ENCODE data around the gene CEP57. TPM values are rescaled to one million over a fixed set of nuclear protein-coding genes. Genes with fewer than 3 reads are reported as not detected.

Gene CEP57
- total RNA-seq, 1 experiment from 2014 or later, result 58.0 TPM

DNA sequence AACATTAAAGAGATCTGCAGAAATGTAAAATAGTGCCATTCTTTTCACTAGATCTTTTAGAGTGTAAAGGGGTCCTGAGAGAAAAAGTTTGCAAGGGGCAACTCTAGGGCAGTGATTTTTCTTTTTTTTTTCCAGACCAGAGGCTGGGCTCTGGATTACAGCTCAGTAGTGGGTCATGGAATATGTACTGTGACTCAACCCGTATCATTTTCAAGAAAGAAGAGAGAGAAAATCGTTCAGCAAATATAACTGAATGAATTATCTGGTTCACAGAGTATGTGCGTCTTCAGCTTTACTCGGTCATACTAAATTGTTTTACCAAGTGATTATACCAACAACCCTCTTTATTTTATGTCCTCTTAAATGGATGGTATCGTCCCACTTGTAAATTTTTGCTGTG lies 3.8 kb downstream of the CEP57 start:
- H3K27ac Mint-ChIP-seq, result no peak overlapping the region; a peak in 1 of 7 replicates
- no CpG with 5 or more reads among the region's 5 CpGs for WGBS (ENCODE audit: extremely low coverage, insufficient read length, low lambda C conversion rate)
- H3K56ac ChIP-seq (ENCODE audit: insufficient read length, low read depth, low read length), result no peak overlapping the region

More for the DNA sequence above, 3.8 kb downstream of the CEP57 start:
- H2BK15ac ChIP-seq (ENCODE audit: low read depth, low read length), result no peak overlapping the region
- DNase-seq, result no peak
- H3K14ac ChIP-seq (ENCODE audit: insufficient read depth, low read length), result no peak overlapping the region
- no peak overlapping the region for H4K5ac ChIP-seq (ENCODE audit: insufficient read length, low read depth, low read length)
- H4K8ac ChIP-seq (replicated peaks; ENCODE audit: insufficient read length, low read depth, low read length), result no peak overlapping the region
- no peak overlapping the region for H2AK5ac ChIP-seq (ENCODE audit: insufficient read length, low read length)
- H3T11ph ChIP-seq (ENCODE audit: low read length), result no peak overlapping the region
- no peak overlapping the region for H3K4ac ChIP-seq (ENCODE audit: low read depth, low read length)
- H3K27ac ChIP-seq (ENCODE audit: insufficient read length, low read depth, low read length), result no peak overlapping the region
- H4K20me1 ChIP-seq (ENCODE audit: control insufficient read depth, insufficient read depth, insufficient read length), result no peaks in the 10 kb centered on the region
- H2BK120ac ChIP-seq (ENCODE audit: low read depth, low read length, poor library complexity, severe bottlenecking), result no peak overlapping the region
- no peak overlapping the region for H4K91ac ChIP-seq (ENCODE audit: insufficient read length, low read depth, low read length)
- peaks cover under 1 to 5% (median 1%) of the 10 kb centered on the region in 3 experiments; a peak in 5 of 7 replicates for H3K36me3 Mint-ChIP-seq (ENCODE audit: insufficient read depth in 1 of 3, low read depth in 3 of 3)
- no peaks in the 10 kb centered on the region for H3K79me1 ChIP-seq (ENCODE audit: insufficient read depth, low read depth, low read length, poor library complexity, severe bottlenecking)
- peaks cover 8% of the 10 kb centered on the region for H3K23me2 ChIP-seq (ENCODE audit: insufficient read length, low read depth, low read length, poor library complexity, severe bottlenecking)
- H3K27me3 ChIP-seq (ENCODE audit: insufficient read depth, low read length), result no peaks in the 10 kb centered on the region
- H2BK5ac ChIP-seq (ENCODE audit: insufficient read length, low read length), result no peak overlapping the region
- no peak overlapping the region for H3K9ac ChIP-seq (ENCODE audit: extremely low read depth, insufficient read length, low read length)
- no peak overlapping the region for H2AFZ ChIP-seq (ENCODE audit: low read length)
- no peaks in the 10 kb centered on the region for H3K9me3 Mint-ChIP-seq
- H3K4me2 ChIP-seq (ENCODE audit: insufficient read depth, insufficient read length, low read length), result no peak overlapping the region
- no peak overlapping the region for H2BK12ac ChIP-seq (ENCODE audit: insufficient read length, low read depth, low read length)
- no peaks in the 10 kb centered on the region for H3K27me3 Mint-ChIP-seq (ENCODE audit: low read depth)
- no peak overlapping the region for H3K23ac ChIP-seq (ENCODE audit: insufficient read length, low read depth, low read length)
- H3K18ac ChIP-seq (ENCODE audit: insufficient read length, low read depth, low read length), result no peak overlapping the region
- no peak overlapping the region for H2BK20ac ChIP-seq (ENCODE audit: low read depth, low read length, poor library complexity, severe bottlenecking)
- TF ChIP-seq, protein P1, sequence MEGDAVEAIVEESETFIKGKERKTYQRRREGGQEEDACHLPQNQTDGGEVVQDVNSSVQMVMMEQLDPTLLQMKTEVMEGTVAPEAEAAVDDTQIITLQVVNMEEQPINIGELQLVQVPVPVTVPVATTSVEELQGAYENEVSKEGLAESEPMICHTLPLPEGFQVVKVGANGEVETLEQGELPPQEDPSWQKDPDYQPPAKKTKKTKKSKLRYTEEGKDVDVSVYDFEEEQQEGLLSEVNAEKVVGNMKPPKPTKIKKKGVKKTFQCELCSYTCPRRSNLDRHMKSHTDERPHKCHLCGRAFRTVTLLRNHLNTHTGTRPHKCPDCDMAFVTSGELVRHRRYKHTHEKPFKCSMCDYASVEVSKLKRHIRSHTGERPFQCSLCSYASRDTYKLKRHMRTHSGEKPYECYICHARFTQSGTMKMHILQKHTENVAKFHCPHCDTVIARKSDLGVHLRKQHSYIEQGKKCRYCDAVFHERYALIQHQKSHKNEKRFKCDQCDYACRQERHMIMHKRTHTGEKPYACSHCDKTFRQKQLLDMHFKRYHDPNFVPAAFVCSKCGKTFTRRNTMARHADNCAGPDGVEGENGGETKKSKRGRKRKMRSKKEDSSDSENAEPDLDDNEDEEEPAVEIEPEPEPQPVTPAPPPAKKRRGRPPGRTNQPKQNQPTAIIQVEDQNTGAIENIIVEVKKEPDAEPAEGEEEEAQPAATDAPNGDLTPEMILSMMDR (conservative IDR thresholded peaks at IDR 0.05), result no peak
- peaks cover 27 to 31% of the 10 kb centered on the region in 2 experiments for H3K4me1 Mint-ChIP-seq
- no peaks in the 10 kb centered on the region for H3K9me3 ChIP-seq (ENCODE audit: control insufficient read depth, low read depth, low read length)
- H3K4me3 Mint-ChIP-seq, result no peak overlapping the region
- H3K4me1 ChIP-seq (ENCODE audit: insufficient read depth, low read length), result no peaks in the 10 kb centered on the region
- peaks cover 22% of the 10 kb centered on the region; the same call in 1 of the 2 replicates for H3K79me2 ChIP-seq (ENCODE audit: insufficient read depth, low read length)

Measured in H9 (cell line).